GM12864 (cell line): ENCODE data around the gene SIGLEC7.

ENCODE experiments used
- DNase-seq: peaks from one replicate; pipeline ENCODE4 v3.0.0-alpha.2; 2011; ENCODE audit warnings: low read depth
- H3K4me3 ChIP-seq: 2 replicates; pipeline ENCODE4 v1.5.1; 2011; ENCODE audit warnings: mild to moderate bottlenecking, low read depth, low read length, control low read depth
- CTCF ChIP-seq: IDR thresholded peaks from 2 replicates; pipeline ENCODE4 v1.5.1; 2011; ENCODE audit warnings: low read depth, mild to moderate bottlenecking, moderate library complexity, low read length, control low read depth, inconsistent platforms; ENCODE audit errors: missing control alignments

Gene SIGLEC7

DNA sequence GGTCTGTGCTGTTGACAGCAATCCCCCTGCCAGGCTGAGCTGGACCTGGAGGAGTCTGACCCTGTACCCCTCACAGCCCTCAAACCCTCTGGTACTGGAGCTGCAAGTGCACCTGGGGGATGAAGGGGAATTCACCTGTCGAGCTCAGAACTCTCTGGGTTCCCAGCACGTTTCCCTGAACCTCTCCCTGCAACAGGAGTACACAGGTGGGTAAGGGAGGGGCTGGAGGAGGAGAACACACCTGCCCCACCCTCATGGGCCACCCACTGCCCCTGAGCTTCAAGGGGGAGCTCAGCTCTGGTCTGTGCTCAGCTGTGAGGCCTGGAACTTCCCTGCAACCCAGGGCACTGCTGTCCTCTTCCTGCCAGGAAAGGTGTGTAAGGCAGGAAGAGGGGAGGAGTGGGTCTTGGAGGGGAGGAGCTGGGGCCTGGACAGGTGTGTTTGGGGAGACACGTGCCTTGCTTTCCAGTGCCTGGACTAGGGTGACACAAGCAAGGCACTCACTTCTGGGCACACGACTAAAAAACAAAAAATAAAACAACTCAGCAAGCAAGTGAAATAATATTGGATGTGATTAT lies 3.9 kb downstream of the SIGLEC7 start:
- TF ChIP-seq CTCF, result no peak
- no peak for DNase-seq
- H3K4me3 ChIP-seq, result no peak overlapping the region

DNA sequence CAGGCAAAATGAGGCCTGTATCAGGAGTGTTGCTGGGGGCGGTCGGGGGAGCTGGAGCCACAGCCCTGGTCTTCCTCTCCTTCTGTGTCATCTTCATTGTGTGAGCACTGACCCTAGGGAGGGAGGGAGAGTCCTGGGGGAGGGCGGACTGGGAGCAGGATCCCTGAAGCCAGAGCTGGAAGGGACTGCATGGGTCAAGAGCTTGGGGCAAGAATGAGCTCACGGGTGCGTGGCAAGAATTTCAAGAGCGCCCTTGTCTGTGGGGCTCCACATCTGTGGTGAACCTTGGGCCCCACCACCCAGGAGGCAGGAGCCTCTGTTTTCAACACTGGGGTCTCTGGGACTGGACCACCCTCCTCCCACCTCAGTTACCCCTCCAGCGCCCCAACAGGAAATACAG lies 4.7 kb downstream of the SIGLEC7 start:
- H3K4me3 ChIP-seq, result no peak overlapping the region
- no peak for TF ChIP-seq CTCF
- no peak for DNase-seq

DNA sequence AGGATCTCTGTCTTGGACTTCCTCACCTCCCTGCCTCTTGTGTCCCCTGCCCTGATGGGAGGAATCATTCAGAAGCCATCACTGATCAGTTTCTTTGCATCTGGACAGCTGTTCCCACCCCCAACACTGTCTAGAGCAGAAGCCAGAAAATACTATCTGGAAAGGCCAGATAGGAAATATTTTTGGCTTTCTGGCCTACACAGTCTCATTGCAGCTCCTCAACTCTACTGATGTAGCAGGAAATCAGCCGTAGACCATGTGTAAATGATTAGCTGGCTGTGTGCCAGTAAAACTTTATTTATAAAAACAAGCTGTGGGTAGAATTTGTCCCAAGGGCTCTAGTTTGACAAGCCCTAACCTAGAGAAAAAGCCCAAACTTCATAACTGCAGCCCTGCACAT lies 5.6 kb downstream of the SIGLEC7 start:
- H3K4me3 ChIP-seq, result no peak overlapping the region
- no peak for DNase-seq
- no peak for TF ChIP-seq CTCF

DNA sequence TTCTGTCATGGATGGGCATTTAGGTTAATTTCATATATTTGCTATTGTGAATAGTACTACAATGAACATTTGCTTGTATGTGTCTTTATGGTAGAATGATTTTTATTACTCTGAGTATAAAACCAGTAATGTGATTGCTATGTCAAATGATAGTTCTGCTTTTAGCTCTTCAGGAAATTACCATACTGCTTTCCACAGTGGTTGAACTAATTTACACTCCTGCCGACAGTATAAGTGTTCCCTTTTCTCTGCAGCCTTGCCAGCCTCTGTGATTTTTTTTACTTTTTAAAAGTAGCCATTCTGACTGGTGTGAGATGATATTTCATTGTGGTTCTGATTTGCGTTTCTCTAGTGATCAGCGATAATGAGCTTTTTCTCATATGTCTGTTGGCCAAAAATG lies 6.5 kb downstream of the SIGLEC7 start:
- TF ChIP-seq CTCF, result no peak
- DNase-seq, result no peak
- no peak overlapping the region for H3K4me3 ChIP-seq

GRCh38 chr19:51150627-51151026 lies 8.5 kb downstream of the SIGLEC7 start:
- TF ChIP-seq CTCF, result no peak
- DNase-seq, result no peak

GRCh38 chr19:51156710-51157109 lies 14.6 kb downstream of the SIGLEC7 start:
- TF ChIP-seq CTCF, result no peak
- no peak overlapping the region for H3K4me3 ChIP-seq
- no peak for DNase-seq

More at GRCh38 chr19:51150627-51151026, 8.5 kb downstream of the SIGLEC7 start:
- H3K4me3 ChIP-seq, result no peak overlapping the region

DNA sequence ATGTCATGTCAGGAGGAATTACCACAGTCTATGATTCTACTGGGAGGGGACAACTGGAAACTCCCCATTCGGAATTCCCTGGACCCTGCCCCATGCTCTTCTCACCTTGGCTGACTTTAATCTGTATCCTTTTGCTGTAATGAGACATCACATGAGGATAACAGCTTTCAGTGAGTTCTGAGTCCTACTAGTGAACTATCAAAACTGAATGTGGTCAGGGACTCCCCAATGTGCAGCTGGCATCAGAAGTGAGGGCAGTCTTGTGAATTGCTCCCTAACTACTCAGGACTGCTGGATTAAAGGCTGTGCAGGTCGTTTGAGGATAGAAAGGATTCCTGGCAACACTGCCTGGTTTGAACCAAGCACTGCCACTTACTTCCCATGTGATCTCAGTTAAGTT lies 15.2 kb downstream of the SIGLEC7 start:
- DNase-seq, result no peak
- TF ChIP-seq CTCF, result no peak
- no peak overlapping the region for H3K4me3 ChIP-seq
